GM13977 (cell line): ENCODE measurements around the gene KCNH3.
A peak's percentile ranks its signal among the peaks of the same experiment; 100 is the strongest.

Experiments
- DNase-seq: peaks from one replicate; pipeline ENCODE4 v3.0.0; 2012; ENCODE audit warnings: low spot score
- CTCF ChIP-seq: IDR thresholded peaks from 2 replicates; pipeline ENCODE4 v1.5.1; 2012; ENCODE audit warnings: mild to moderate bottlenecking, control low read depth; ENCODE audit not compliant: insufficient read depth; ENCODE audit errors: extremely low read depth, missing control alignments
- in situ Hi-C: fragments of 300-500 bp; cut with MboI; formaldehyde crosslinking; loops from one replicate; pipeline ENCODE4 v1.12.0; 2022; ENCODE audit warnings: low sequenced_read_pairs, low pct_unique_long_range_greater_than_20kb, mixed read lengths, inconsistent platforms; ENCODE audit not compliant: unreplicated experiment

The KCNH3 gene

GRCh38 chr12:49543914-49544815 is 5.3 kb downstream of the KCNH3 start:
- DNase-seq: no peak
- no peak for TF ChIP-seq CTCF
- in situ Hi-C loops: no loop called here

GRCh38 chr12:49545815-49546214 is 7.0 kb downstream of the KCNH3 start:
- no peak for DNase-seq
- no peak for TF ChIP-seq CTCF
- in situ Hi-C loops: no loop called here

GRCh38 chr12:49546481-49546880 is 7.7 kb downstream of the KCNH3 start:
- no peak for TF ChIP-seq CTCF
- no peak for DNase-seq
- in situ Hi-C loops: no loop called here

GRCh38 chr12:49547090-49547690 is 8.4 kb downstream of the KCNH3 start:
- TF ChIP-seq CTCF: no peak
- DNase-seq: no peak
- in situ Hi-C loops: no loop called here

- DNase-seq: no peak
- no peak for TF ChIP-seq CTCF
- in situ Hi-C loops: no loop called here
These were observed 9.6 kb downstream of the KCNH3 start for GRCh38 chr12:49548481-49548821.

- in situ Hi-C loops: no loop called here
These were observed 10.2 kb downstream of the KCNH3 start for GRCh38 chr12:49548822-49549648.

More at GRCh38 chr12:49548822-49549648, 10.2 kb downstream of the KCNH3 start:
- peak; percentile 38 for TF ChIP-seq CTCF
- peak; percentile 59 for DNase-seq
